Renal cortical epithelial cell (primary cell): ENCODE measurements around the gene CDH4. TPM values are rescaled to one million over a fixed set of nuclear protein-coding genes. Genes with fewer than 3 reads are reported as not detected.

Source experiments
- DNase-seq: peaks from one replicate; pipeline ENCODE4 v3.0.0-alpha.2; 2011; ENCODE audit warnings: low read depth
- total RNA-seq: library from RNA; depleted of rRNA; stranded (reverse); fragments of >200 nt; gene quantifications from 2 replicates; pipeline ENCODE4 v1.2.3, GENCODE V29; 2014

Gene CDH4
- total RNA-seq, 1 donor from 2014 or later: 6.4 TPM

DNA sequence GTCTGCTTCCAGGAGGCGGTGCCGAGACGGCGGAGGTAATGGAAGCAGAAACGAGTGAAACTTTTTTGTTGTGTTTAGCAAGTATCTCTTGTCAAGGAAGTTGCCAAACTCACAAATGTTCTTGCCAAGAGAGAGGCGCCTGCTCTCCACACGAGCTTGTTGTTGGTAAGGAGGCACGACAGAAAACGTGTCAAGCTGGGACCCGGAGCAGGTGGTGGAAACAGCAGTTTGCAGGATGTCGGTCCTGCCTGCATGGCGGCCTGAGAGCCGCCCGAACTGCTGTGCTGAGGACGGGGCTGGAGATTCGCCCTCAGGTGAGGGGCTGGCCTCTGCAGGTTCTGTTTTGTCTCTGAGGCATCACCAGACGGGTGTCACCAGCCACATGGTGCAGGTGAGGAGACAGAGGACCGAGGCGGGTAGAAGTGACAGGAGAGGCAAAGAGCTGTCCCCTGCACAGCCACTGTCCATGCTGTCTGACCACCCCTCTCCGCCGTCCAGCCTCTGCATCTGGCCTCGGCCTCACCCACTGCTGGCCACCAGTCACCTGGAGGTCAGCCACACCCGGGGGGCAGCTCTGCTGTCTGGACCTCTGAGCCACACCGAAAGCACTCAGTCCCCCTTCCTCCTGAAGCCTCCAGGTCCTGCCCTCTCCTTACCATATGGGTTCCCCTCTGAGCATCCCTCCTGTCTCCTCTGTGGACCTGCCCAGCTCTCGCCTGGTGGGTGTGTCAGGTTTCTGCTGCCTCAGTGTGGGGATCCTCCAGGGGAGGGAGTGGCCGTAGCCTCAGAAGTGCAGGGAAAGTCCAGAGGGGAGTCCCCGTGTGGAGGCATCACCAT lies 552.1 kb downstream of the CDH4 start:
- no peak for DNase-seq

DNA sequence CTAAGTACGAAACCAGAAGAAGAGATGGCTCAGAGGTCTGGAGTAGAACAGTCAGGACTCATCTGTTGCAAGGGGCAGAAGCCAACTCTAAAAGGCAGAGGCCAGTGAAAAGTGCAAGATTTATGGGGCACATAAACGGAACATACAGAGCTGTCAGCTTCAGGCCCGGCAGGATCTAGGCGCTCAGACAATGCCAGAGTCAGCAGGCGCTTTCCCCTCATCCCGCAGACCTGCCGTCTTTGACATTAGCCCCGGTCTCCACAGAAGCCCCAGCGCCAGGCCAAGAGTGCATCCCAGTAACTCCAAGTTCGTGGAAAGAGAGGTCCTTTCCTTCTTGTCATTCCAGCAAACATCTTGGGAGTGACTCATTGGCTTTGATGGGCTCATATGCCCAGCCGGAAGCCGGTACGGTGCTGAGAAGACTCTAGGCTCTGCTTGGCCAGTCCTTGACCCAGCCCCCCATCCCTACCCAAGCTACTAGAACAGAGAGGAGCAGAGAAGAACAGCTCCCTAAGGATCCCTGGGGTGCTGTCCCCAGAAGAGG lies 552.8 kb downstream of the CDH4 start:
- DNase-seq: no peak

DNA sequence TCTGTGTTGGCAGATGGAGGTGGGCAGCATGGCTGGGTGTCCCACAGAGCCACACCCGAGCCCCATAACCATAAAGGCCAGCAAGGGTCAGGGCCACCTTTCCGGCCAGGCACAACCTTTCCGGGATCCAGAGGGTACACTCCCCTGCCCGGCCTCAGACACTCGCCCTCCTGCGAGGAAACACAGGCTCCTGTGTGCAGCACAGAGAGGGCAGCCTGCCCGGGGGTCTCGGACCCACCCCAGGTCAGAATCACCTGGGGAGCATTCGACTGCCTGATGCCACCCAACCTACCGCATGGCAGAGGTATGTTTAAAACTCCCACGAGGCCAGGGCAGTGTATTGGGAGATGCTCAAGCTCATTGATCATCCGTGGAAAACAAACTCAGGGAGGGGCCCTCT lies 553.3 kb downstream of the CDH4 start:
- no peak for DNase-seq

DNA sequence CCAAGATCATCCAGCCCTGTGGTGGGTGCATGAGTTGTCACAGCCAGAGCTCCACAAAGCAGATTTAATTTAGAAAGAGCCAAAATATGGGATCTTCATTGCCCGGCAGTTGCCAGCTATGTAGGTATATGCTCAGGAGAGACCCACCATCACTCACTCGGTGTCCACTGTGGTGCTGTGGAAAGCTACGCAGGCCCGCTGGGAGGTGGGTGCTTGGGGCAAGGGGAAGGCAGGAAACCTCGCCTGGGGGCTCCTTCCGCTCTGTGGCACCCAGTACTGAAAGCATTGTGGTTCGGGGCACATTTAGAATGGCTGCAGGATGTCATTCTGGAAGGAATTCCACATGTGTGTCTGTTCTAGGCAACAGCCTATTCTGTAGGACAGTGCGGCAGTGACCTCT lies 553.7 kb downstream of the CDH4 start:
- no peak for DNase-seq

DNA sequence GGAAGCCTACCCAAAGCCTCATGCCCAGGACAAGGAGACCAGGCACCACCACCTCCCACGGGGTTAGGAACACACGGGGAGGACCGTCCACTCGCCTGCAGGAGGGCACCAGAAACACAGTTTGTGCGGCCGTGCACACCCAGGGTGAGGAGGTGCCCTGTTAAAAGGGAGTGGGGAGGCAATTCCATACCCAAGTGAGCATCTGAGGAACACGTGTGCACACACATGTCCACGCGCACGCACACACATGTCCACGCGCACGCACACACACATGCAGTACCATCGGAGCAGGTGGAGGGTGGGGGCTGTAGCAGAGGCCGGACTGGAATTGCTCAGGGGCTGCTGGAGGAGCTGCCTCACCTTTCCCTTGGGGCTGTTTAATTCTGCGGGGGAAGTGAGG lies 554.3 kb downstream of the CDH4 start:
- no peak for DNase-seq

DNA sequence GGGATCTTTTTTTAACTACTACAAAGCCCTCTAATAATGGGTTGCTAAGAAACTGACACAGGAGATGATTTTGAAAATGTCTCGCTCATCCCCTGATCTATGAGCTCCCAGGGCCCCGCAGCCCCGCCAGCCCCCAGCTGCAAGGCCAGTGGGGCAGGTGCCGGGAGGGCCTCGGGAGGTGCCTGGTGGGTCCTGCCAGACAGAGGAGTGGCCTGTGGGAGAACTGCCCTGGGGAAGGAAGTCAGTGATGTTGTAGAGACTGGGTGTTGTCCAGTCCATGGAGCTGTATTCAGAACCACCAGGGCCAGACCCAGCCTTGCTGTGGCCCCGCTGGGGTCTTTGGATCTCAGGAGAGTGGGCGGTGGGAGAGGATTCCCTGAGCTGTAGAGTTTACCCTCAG lies 554.9 kb downstream of the CDH4 start:
- DNase-seq: no peak

DNA sequence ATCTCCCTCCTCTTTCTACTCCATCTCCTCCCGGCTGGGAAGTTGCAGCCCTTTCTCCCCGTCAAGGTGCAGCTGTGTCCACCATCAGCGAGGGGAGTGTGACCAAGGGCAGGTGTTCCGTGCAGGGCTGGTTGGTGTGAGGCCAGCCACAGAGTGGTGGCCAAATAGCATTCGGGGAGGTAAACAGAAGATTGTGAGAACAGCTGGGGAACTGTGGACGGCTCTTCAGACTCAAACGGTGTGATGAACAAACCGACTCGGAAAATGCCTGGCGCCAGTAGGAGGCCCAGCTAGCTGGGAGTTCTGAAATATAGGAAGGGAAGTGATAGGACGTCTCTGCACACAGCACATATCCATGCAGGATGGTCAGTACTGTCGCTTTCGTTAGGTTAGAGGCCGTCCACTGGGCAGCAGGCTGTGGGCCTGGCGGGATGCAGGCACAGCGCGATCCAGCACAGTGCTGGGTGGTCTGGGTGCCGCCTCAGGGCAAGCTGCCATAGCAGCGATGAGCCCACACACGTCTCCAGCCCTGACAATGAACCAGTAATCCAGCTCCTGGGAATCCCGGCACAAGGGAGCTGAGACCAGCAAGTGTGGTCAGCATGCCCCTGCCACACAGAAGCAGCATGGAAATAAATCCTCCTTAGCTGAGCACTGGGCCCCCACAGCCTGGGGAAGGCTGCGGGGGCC lies 555.6 kb downstream of the CDH4 start:
- no peak for DNase-seq

DNA sequence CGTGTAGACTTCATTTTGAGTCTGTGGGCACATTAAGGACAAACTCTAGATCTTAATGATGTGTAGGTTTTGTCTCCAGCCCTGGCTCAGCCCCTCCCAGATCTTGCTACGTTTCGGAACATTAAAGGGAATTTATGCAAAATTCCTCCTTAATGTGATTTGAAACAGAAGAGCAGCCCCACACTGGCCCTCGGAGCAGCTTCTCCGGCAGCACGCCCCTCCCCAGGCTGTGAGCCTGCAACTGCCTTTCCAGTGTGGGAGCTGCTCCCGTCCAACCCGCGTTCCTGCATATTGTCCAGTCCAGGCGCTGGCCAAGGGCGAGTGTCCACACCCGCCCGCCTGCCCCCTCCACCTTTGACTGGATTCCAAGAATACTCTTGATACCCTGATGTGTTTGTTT lies 556.4 kb downstream of the CDH4 start:
- DNase-seq: no peak

DNA sequence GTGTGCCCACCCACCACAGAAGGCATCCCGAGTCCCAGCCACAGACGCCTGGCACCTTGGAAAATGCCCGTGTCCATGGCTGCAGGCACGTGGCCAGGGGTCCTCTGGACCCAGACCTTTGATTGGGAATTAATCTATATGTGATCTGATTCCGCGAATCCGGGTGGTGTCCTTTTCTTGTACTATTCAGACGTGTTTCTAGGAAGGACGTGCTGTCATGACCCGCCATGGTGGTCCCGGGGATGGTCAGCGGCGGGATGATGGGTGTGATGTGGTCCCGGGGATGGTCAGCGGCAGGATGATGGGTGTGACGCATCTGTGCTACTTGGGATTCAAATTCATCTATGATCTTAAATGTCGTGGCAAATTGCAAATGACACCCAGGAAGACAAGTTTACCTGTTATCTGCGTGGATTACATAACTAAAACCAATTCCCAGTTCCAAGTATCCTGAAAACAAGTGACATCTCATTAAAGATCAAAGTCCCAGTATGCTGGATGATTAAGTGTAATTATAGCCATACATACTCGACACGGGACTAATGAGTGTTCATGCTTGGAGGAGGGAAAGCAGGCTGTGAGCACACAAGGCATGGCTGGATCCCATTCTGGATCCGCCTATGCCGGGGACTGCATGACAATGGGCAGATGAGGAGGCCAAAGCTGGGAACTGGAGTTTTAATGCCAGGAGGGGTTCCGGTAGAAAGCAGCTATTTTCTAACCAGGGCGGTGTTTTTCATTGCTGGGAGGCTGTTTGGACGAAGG lies 557.1 kb downstream of the CDH4 start:
- DNase-seq: no peak

DNA sequence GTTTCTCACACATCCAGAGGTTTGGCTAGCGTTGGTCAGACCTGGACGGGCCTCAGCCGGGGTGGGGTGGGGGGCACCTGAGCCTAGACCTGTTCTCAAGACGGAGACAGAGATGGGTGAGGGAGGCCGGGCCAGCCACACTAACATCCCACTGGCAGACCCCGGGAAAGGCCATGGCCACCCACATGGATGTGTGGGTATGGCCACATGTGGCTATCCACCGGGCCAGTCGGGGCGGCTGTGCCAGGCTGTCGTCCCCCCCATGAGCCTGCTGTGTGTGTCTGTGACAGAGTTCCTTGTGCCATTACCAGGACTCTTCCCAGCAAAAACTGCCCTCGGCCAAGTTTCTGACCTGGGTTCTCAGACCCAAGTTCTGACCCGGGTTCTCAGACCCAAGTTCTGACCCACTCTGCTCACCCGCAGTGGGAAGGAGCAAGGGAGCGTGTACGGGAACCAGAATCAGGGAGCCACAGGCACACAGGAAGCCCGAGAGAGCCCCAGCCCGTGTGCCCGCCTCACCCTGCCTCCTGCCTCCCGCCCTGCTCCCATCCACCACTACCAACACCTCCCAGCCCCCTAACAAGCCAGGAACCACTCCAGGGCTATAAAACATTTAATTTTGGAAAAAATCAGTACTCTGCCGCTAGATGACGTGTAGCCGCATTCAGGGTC lies 558.1 kb downstream of the CDH4 start:
- DNase-seq: no peak

DNA sequence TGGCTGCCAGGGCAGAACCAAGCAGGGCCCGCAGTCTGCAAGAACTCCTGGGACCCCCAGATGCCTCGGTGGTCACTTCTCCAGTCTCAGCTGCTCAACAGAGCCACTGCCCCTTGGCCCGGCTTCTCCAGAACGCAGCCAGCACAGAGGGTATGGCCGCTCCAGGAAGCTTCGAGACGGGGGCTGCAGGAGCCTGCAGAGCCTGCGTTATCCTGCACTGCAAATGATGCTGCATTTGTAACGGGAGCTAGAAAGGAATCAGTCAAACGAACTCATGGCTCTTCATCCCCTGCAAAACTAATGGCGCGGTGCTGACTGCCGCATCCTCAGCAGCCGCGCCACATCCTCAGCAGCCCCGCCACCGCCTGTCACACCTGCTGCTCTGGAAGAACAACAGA lies 558.7 kb downstream of the CDH4 start:
- no peak for DNase-seq

DNA sequence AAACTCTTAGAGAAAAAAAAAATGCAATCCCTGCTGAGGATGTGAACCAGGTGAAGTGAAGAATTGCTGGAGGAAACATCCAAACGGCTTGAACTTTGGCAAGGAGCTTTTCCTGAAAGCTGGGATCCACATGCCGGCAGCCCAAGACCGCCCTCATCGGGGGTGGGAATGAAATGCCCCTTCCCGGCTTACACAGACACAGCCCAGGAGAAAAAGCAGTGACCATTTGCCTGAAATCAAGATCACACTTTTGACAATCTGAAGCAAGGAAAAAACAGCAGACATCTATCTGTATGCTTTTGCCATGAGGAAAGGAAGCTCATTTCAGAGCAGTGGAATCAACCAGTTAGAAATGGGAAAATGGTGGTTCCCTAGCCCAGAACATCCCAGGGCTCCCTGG lies 559.1 kb downstream of the CDH4 start:
- no peak for DNase-seq

DNA sequence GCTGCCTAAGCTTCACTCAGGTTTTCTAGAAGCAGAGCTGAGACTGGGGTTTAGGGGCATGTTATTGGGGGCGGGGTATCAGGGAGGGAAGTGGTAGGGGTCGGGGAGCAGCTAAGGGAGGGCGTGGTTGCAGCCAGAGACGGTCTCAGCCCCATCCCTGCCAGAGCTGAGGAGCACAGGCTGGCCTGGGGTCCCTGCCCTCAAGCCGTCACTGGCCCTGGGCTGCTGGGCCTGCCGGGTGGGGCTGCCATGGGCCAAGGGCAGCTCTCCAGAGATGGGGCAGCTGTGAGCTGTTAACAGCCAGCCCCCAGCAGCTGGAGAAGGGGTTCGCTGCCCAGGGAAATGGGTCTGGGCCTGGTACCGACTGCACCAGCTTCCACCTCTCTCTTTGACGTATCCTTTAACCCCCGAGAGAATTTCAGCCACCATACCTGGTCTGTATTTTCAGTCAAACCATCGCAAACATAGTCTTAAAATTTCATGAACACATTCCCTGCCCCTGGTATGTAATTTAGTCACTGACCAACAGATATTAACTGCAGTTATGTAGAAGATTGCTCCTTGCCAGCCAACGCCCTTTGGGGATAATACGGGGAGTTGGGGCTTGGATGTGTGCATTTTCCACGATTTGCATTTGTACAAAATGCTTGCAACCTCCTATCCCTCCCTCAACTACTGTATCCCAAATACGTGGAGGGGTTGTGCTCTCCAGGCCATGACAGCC lies 560.2 kb downstream of the CDH4 start:
- DNase-seq: no peak

DNA sequence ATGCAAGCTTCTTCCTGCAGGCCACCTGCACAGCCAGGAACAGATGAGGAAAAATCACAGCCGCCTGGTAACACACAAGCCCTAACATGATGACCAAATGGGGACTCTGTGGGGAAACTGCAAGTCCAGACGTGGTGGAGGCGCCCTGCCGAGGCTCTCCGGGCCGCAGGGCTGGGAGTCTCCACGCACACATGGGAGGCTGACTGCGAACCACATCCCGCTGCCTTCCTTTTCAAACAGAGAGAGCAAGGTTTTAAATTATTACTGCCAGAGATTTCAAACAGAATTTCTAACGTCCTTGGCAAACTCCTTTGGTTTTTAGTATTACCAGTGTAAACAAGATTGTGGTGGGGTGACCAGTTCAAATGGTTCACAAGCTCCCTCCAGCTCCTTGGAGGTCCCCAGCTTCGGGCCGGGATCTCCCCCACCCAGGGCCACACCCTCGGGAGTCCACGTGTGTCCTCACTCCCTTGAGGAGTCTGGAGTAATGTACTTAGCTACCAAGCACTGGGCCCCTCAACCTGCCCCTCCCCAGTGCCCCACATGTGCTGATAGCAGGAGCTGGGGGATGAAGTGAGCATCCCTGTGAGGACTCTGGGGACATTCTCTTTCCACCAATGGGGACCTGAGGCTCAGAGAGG lies 560.9 kb downstream of the CDH4 start:
- DNase-seq: no peak

DNA sequence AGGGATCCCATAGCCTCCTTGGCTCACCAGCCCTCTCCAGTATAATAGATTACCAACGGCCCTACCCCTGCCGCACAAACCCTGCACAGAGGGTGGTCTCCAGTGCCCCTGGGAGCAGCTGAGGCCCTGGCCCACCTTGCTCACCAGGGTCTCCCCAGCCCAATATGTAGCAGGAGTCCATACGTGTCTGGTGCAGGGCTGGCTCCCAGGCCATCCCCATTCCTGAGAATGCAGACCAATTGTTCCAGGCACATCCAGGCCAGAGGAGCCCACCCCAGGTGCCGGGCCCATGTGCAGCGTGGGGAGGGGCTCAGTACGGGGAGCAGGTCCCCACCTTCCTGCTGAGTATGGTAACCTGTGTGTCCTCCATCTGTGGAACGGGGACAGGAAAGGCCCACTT lies 561.7 kb downstream of the CDH4 start:
- no peak for DNase-seq

DNA sequence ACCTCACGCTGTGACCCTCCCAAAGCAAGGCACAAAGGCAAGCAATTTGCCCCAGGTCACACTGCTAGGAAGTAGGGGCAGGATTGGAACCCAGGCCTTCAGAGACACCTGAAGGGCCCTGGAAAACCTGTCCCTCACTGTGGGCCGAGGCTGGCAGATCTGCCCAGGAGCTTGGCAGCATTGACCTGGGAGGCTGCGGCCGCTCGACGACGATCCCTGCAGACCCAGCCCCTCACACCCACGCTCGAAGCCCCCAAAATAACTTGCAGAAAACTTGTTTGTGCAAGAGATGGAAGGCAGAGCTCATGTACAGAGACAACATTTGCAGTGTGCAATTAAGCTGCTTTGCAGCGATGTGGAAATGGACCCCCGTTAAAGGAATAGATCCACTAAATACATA lies 562.2 kb downstream of the CDH4 start:
- no peak for DNase-seq

DNA sequence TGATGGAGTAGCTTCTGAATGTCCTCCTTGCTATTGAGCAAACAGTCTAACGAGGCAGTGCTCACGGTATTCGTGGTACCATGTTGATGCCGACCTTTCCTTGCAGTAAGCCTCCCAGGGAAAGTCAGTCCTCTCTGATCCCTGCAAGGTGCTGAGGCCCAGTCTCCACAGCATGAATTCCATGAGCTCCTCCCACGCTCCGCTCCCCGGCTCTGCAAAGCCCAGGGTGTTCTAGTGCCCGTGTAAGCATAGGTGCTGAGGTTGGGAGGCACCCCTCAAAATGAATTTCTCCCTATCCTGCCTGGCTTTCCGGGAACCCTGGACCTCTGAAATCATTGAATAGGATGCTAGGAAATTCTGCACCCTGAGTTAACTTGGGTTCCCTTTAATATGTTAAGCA lies 562.7 kb downstream of the CDH4 start:
- no peak for DNase-seq

DNA sequence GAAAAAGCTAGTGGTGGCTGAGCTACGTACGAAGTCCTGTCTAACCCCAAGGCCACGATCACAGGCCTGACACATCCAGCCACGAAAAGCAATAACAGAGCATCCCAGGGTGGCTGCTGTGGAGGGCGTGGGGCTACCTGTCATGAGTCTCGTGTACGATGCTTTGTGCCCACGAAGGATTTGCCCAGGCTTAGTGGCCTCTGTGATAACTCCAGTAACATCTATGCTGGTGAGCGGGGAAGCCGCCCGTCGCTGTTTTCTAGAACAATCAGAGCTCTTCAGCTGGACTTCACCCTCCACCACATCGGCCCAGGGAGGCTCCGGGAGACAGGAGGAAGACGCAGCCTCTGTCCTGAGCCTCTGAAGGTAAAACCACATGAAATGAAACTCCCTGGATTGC lies 563.1 kb downstream of the CDH4 start:
- DNase-seq: no peak

DNA sequence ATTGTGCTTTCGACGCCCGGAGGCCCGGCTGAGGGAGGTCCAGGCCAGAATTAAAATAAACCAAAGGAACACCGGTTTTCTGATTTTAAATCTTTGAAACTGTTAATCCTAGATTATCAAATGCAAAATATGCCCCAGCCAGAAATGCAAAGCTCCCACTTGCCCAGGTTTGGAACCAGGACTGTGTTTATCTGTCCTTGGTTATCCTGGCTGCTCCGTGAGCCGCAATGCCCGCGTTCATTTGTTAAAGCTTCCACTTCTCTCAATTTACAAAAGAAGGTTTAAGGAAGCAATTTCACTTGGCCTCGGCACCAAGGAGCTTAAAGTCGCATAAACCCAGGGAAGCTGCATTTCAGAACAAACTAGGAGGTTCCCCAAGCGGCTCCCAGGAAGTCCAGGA lies 563.6 kb downstream of the CDH4 start:
- no peak for DNase-seq

DNA sequence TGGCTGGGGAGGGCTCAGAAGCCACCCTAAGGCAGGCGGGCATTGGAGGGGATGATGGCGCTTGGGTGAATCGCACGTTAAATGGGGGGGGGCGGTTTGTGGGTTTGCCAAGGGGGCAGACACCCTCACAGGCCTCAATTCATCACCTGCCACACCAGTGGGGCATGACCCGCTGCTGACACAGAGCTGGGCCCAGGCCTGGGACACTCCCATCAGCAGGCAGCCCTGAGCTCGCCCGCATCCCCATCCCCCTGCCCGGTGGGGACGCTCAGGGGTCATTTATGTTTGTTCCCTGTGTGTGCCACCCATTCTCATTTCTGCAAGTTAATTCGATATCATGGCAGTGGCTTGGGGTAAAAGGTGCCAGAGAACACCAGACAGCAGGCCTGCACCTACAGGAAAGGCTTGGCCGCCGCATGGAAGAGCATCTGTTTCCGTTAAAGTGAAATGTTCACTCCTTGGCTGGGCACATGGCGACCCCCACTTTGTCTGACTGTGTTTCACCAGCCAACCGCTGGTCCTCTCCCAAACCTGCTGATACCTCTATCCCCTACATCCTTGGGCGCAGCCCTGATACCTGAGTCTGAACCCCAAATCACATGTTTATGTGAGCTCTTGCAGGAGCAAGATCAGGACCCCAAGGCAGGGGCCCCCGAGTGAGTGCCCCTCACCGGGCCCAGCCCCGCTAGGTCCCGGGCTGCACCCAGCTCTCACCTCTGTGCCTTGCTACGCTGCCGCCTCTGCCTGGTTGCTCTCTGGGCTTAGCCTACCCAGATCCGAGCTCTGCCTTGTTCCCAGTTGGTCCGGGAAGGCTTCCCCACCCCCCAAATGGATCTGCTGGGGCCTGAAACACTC lies 564.8 kb downstream of the CDH4 start:
- DNase-seq: no peak
